DMS79 (cell line): ENCODE results near the gene EVA1B.

Experiments used
- DNase-seq: peaks from one replicate; lab custom pipeline; 2025; lab: John Stamatoyannopoulos, UW

EVA1B gene

DNA sequence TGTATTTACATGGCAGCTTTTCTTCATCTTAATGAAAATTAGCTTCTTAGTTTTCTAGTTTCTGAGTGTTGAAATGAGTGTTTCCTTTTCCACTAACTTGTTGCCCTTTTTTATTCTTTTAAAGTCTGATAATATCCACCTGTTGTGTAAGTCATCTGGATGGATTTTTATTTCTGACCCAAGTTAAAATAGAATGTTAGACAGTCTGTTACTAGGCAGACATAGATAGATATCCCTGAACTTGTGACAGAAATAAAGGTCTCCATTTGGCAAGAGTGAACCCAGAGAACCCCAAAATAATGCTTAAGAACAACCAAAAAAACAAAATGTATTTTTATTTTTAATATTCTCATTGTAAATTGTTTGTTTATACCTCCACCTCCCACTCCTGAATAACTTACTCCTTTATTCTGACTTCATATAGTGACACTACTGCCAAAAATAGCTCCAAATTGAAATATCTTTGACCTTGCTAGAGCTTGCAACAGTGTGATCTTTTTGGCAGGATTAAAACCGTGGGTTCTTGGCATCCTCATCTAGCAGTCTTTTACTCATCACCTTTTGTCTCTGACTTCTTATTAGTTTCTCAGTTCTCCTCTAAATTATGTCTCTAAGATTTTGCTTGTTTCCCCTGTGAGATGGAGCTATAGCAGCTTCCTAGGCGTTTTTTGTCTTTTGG lies 44.2 kb downstream of the EVA1B start:
- no peak for DNase-seq

GRCh38 chr1:36276688-36277087 lies 46.8 kb downstream of the EVA1B start:
- DNase-seq, result no peak

GRCh38 chr1:36274201-36274600 lies 49.2 kb downstream of the EVA1B start:
- DNase-seq, result no peak

DNA sequence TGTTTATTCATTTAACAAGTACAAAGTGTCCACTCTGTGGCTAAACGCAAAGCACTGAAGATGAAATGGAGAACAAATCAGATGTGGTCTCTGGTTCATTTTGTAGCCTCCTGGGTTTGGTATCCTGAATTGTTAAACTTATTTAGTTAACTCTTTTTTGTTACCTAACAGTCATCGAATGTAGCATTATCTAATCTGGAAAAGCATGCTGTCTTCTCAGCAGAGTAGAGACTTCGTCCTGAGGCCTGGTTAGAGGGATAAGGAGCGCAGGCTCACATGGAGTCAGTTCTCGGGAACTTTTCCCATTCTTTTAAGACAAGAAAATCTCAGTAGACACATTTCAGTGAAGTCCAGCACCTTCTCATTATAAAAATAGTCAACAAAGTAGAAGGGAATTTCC lies 50.4 kb downstream of the EVA1B start:
- no peak for DNase-seq
